K562 (cell line): ENCODE measurements around the gene SORCS2. TPM values are rescaled to one million over a fixed set of nuclear protein-coding genes. Genes with fewer than 3 reads are reported as not detected.

ENCODE experiments used
- ATAC-seq: fragments of 200-7000 bp; cut with Tn5 transposase; 3 replicates; pipeline ENCODE4 v1.9.1; 2020; ENCODE audit warnings: moderate library complexity
- BruUV-seq: library from RNA; stranded (reverse); fragments of 400-500 nt; replicated peaks from 2 replicates; lab custom pipeline; 2021; lab: Mats Ljungman, UMichigan
- CTCF ChIA-PET: fragments of 300-600 bp; formaldehyde crosslinking; extraction: SDS; loops from one replicate; lab custom pipeline; 2021; ENCODE audit warnings: low intra/inter-chr PET ratio; lab: Yijun Ruan, JAX
- POLR2A ChIA-PET: fragments of 300-600, 350-650 bp; sonication (Branson Sonifier 250); formaldehyde crosslinking; extraction: SDS; loops from one replicate; lab custom pipeline; 2021; ENCODE audit warnings: antibody characterized with exemption, inconsistent platforms; lab: Yijun Ruan, JAX
- DNase-seq, 4 experiments: peaks; one replicate each; pipeline versions ENCODE4 v3.0.0 to v3.0.0-alpha.2; 2011 to 2018; ENCODE audit warnings: low spot score in 3 of 4, mixed read lengths in 3 of 4; ENCODE audit errors: extremely low read depth in 1 of 4
- FAIRE-seq: peaks from 2 replicates; lab custom pipeline; 2011; peaks lifted over from hg19 to GRCh38; lab: Jason Lieb, UNC
- H2AFZ ChIP-seq: 2 replicates; pipeline ENCODE4 v1.6.0; 2011; ENCODE audit warnings: low read depth, low read length, control low read depth, inconsistent platforms
- H3K27ac ChIP-seq: fragments of 200-600 bp; 3 replicates; pipeline ENCODE4 v1.8.0; 2011; ENCODE audit warnings: low read depth, mild to moderate bottlenecking, control low read depth, inconsistent platforms, low read length, moderate library complexity, mixed read lengths; ENCODE audit errors: extremely low read depth
- H3K27me3 ChIP-seq, 2 experiments: fragments of 300-600 bp in 1 of 2; 2 replicates in 1 of 2; 3 replicates in 1 of 2; pipeline versions ENCODE4 v1.6.0 to v1.8.0; 2011; ENCODE audit warnings: inconsistent platforms in 2 of 2, low read length in 2 of 2, mild to moderate bottlenecking in 1 of 2, mixed read lengths in 1 of 2, moderate library complexity in 1 of 2; ENCODE audit not compliant: control insufficient read depth in 2 of 2, insufficient read depth in 2 of 2
- H3K36me3 ChIP-seq: fragments of 300-600 bp; 3 replicates; pipeline ENCODE4 v1.8.0; 2011; ENCODE audit warnings: mild to moderate bottlenecking, low read length, inconsistent platforms; ENCODE audit not compliant: control insufficient read depth, insufficient read depth
- H3K4me1 ChIP-seq, 2 experiments: fragments of 200-600 bp in 1 of 2; replicated peaks in 1 of 2; 2 replicates in 1 of 2; 3 replicates in 1 of 2; pipeline versions ENCODE4 v1.5.1 to v1.8.0; 2011; ENCODE audit warnings: inconsistent platforms in 2 of 2, low read length in 2 of 2, mild to moderate bottlenecking in 1 of 2, mixed read lengths in 1 of 2, moderate library complexity in 1 of 2; ENCODE audit not compliant: control insufficient read depth in 2 of 2, insufficient read depth in 2 of 2
- H3K4me2 ChIP-seq: 2 replicates; pipeline ENCODE4 v1.6.1; 2011; ENCODE audit warnings: low read length, control low read depth, inconsistent platforms, mixed read lengths; ENCODE audit not compliant: insufficient read depth
- H3K4me3 ChIP-seq: fragments of 200-600 bp; sonication (generic), shearing (Covaris generic); 2 replicates; pipeline ENCODE4 v1.5.1; 2016; ENCODE audit warnings: control low read depth, inconsistent platforms
- H3K79me2 ChIP-seq: fragments of 200-600 bp; 3 replicates; pipeline ENCODE4 v1.8.0; 2011; ENCODE audit warnings: low read length, inconsistent platforms; ENCODE audit not compliant: control insufficient read depth, insufficient read depth
- H3K9ac ChIP-seq, 2 experiments: 2 replicates each; pipeline versions ENCODE4 v1.6.0 to v1.6.1; 2011; ENCODE audit warnings: low read depth in 2 of 2, low read length in 2 of 2, control low read depth in 1 of 2, inconsistent platforms in 1 of 2, mild to moderate bottlenecking in 1 of 2, mixed read lengths in 1 of 2; ENCODE audit not compliant: insufficient read depth in 1 of 2
- H3K9me1 ChIP-seq: one replicate; pipeline ENCODE4 v1.6.0; 2011; ENCODE audit warnings: inconsistent platforms, mild to moderate bottlenecking, low read length, moderate library complexity; ENCODE audit not compliant: control insufficient read depth, insufficient read depth
- H3K9me3 ChIP-seq: replicated peaks from 2 replicates; pipeline ENCODE4 v1.5.1; 2011; ENCODE audit warnings: low read depth, low read length, inconsistent platforms; ENCODE audit not compliant: control insufficient read depth, insufficient read depth
- H4K20me1 ChIP-seq: replicated peaks from 2 replicates; pipeline ENCODE4 v1.6.1; 2011; ENCODE audit warnings: low read length, inconsistent platforms, mixed read lengths; ENCODE audit not compliant: control insufficient read depth, insufficient read depth
- ERF ChIP-seq: fragments of 450-650 bp; formaldehyde crosslinking; IDR thresholded peaks from 2 replicates; pipeline ENCODE4 v1.4.0; 2020; ENCODE audit warnings: mild to moderate bottlenecking, mixed read lengths
- GTF2B ChIP-seq: IDR thresholded peaks from 2 replicates; pipeline ENCODE4 v1.6.1; 2011; ENCODE audit not compliant: insufficient read length; ENCODE audit errors: extremely low read depth
- GTF2E2 ChIP-seq: fragments of 200-800 bp; sonication (Bioruptor generic); IDR thresholded peaks from 2 replicates; pipeline ENCODE4 v1.6.1; 2016; ENCODE audit warnings: missing genetic modification characterization, missing compliant biosample characterization
- HNRNPK ChIP-seq: fragments of 200-400 bp; formaldehyde crosslinking; IDR thresholded peaks from one replicate; pipeline ENCODE4 v1.6.1; 2018; ENCODE audit warnings: mild to moderate bottlenecking, low read depth, low read length; ENCODE audit not compliant: poor library complexity, severe bottlenecking
- RBM25 ChIP-seq: fragments of 200-400 bp; formaldehyde crosslinking; IDR thresholded peaks from 2 replicates; pipeline ENCODE4 v1.6.1; 2018; ENCODE audit warnings: low read length, low read depth, moderate library complexity; ENCODE audit not compliant: severe bottlenecking
- SETDB1 ChIP-seq: IDR thresholded peaks from one replicate; pipeline ENCODE4 v1.6.1; 2012; ENCODE audit warnings: low read length, control low read depth, inconsistent platforms
- SMARCE1 ChIP-seq: fragments of 450-650 bp; IDR thresholded peaks from 2 replicates; pipeline ENCODE4 v1.7.1; 2016; ENCODE audit warnings: mild to moderate bottlenecking
- YBX1 ChIP-seq: fragments of 450-650 bp; IDR thresholded peaks from 2 replicates; pipeline ENCODE4 v1.7.1; 2016; ENCODE audit warnings: mild to moderate bottlenecking
- ZBTB26 ChIP-seq: fragments of 450-650 bp; formaldehyde crosslinking; IDR thresholded peaks from 2 replicates; pipeline ENCODE4 v1.4.0; 2022; ENCODE audit warnings: missing genetic modification characterization
- ZFX ChIP-seq: sonication (generic); formaldehyde crosslinking; IDR thresholded peaks from 2 replicates; pipeline ENCODE4 v1.8.0; 2022; ENCODE audit warnings: mild to moderate bottlenecking, missing genetic modification reagents, moderate library complexity
- ZNF133 ChIP-seq: fragments of 250-450 bp; sonication (Bioruptor Pico); IDR thresholded peaks from 2 replicates; pipeline ENCODE4 v1.4.0; 2020; ENCODE audit warnings: mild to moderate bottlenecking
- WGBS: fragments of 100-300 bp; shearing (Covaris generic); methylation state at CpG from one replicate; pipeline ENCODE4 v1.1.6; 2016; ENCODE audit warnings: low coverage, mixed read lengths; ENCODE audit not compliant: insufficient coverage; ENCODE audit errors: missing lambda C conversion rate; 5-methylcytosine and 5-hydroxymethylcytosine counted together
- in situ Hi-C: fragments of 300-500 bp; cut with MboI; formaldehyde crosslinking; loops from 4 replicates; pipeline ENCODE4 v1.15.0; 2018; ENCODE audit warnings: inconsistent platforms, mixed read lengths
- intact Hi-C: fragments of 100-400 bp; cut with micrococcal nuclease; formaldehyde crosslinking; loops from 2 replicates; pipeline ENCODE4 v1.14.2; 2022
- polyA plus RNA-seq, 8 experiments: library from polyadenylated mRNA; depleted of rRNA in 4 of 8; stranded (reverse) in 5 of 8; unstranded in 3 of 8; fragments of >200 nt; fragmentation: Nextera tagmentation in 2 of 8; fragmentation: Illumina TruSeq in 1 of 8; extraction: Ambion mirVana in 2 of 8; extraction: Trizol in 1 of 8; gene quantifications; 2 replicates each; pipeline versions ENCODE4 v1.2.1 to v1.2.3, GENCODE V29; 2011 to 2014; ENCODE audit warnings: inconsistent platforms in 1 of 8, missing spikeins in 1 of 8
- total RNA-seq, 7 experiments: library from RNA; depleted of rRNA in 6 of 7; stranded (reverse); fragments of >200 nt in 6 of 7; fragmentation: Illumina TruSeq in 2 of 7; extraction: Trizol in 2 of 7; gene quantifications; 2 replicates each; pipeline versions ENCODE4 v1.2.1 to v1.2.3, GENCODE V29; 2011 to 2021; ENCODE audit warnings: low replicate concordance in 1 of 7
- TF ChIP-seq, protein P1 (sequence below): IDR thresholded peaks from 2 replicates; pipeline ENCODE4 v1.6.1; 2011; ENCODE audit warnings: borderline replicate concordance, low read depth, mild to moderate bottlenecking, moderate library complexity, low read length; ENCODE audit not compliant: insufficient read depth, poor library complexity, severe bottlenecking
- TF ChIP-seq, protein P2 (sequence below): fragments of 250-450 bp; sonication (Bioruptor Pico); IDR thresholded peaks from 2 replicates; pipeline ENCODE4 v1.8.0; 2021; ENCODE audit warnings: mild to moderate bottlenecking, moderate library complexity
- TF ChIP-seq, protein P3 (sequence below): fragments of 250-450 bp; sonication (Bioruptor Pico); IDR thresholded peaks from 2 replicates; pipeline ENCODE4 v1.5.0; 2020; ENCODE audit warnings: mild to moderate bottlenecking

Gene SORCS2
- total and polyA plus RNA-seq, 9 of the 15 experiments (the other 6 are each of a cell fraction or from before 2014, with no cell fraction given), result not detected

GRCh38 chr4:7435471-7436061 is 243.2 kb downstream of the SORCS2 start (continued):
- TF ChIP-seq GTF2B, result no peak
- TF ChIP-seq, protein P1, sequence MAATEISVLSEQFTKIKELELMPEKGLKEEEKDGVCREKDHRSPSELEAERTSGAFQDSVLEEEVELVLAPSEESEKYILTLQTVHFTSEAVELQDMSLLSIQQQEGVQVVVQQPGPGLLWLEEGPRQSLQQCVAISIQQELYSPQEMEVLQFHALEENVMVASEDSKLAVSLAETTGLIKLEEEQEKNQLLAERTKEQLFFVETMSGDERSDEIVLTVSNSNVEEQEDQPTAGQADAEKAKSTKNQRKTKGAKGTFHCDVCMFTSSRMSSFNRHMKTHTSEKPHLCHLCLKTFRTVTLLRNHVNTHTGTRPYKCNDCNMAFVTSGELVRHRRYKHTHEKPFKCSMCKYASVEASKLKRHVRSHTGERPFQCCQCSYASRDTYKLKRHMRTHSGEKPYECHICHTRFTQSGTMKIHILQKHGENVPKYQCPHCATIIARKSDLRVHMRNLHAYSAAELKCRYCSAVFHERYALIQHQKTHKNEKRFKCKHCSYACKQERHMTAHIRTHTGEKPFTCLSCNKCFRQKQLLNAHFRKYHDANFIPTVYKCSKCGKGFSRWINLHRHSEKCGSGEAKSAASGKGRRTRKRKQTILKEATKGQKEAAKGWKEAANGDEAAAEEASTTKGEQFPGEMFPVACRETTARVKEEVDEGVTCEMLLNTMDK, result no peak
- TF ChIP-seq YBX1, result no peak
- TF ChIP-seq, protein P2, sequence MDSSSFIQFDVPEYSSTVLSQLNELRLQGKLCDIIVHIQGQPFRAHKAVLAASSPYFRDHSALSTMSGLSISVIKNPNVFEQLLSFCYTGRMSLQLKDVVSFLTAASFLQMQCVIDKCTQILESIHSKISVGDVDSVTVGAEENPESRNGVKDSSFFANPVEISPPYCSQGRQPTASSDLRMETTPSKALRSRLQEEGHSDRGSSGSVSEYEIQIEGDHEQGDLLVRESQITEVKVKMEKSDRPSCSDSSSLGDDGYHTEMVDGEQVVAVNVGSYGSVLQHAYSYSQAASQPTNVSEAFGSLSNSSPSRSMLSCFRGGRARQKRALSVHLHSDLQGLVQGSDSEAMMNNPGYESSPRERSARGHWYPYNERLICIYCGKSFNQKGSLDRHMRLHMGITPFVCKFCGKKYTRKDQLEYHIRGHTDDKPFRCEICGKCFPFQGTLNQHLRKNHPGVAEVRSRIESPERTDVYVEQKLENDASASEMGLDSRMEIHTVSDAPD, result no peak
- TF ChIP-seq ERF, result no peak
- TF ChIP-seq, all 486 proteins: peak for 0

DNA sequence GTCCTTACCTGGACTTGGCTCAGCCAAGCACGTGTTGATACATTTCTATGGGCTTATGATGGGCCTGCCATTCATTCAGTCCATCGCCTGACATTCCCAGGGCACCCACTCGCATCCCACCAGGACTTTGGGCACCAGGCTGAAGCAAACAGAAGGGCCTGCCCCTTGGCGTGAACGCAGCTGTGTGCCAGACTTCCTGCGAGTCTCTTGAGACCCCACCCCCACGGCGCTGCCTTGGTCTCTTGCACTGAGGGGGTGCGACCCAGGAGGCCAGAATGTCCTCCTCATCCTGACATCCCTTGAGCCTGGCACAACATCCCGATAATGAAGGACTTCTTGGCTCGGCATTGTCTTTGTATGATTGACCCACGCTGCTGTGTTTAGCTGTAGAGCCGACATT is 243.9 kb downstream of the SORCS2 start:
- ATAC-seq (no peak), DNase-seq (no peak), FAIRE-seq (no peak)
- no peak overlapping the region for H3K4me3 ChIP-seq
- in situ Hi-C loops, result no loop called here
- no peaks in the 10 kb centered on the region for H3K9me3 ChIP-seq
- peaks cover 7% of the 10 kb centered on the region; the same call in 1 of the 2 replicates for H4K20me1 ChIP-seq
- no peaks in the 10 kb centered on the region for H3K79me2 ChIP-seq
- no TSS peak for BruUV-seq
- H3K4me1 ChIP-seq, result peaks cover 0 to 7% of the 10 kb centered on the region in 2 experiments; a peak in 2 of 5 replicates
- CTCF ChIA-PET, result no interaction called here
- no peak overlapping the region for H3K9ac ChIP-seq
- no peaks in the 10 kb centered on the region for H3K9me1 ChIP-seq
- H3K36me3 ChIP-seq, result no peaks in the 10 kb centered on the region
- POLR2A ChIA-PET, result no interaction called here
- H2AFZ ChIP-seq, result no peak overlapping the region
- no peak overlapping the region for H3K4me2 ChIP-seq
- H3K27me3 ChIP-seq, result peaks cover 0 to 37% of the 10 kb centered on the region in 2 experiments; a peak in 3 of 5 replicates
- intact Hi-C loops, result no loop called here
- no peak overlapping the region for H3K27ac ChIP-seq
- WGBS, result 2% methylated on average over 12 of the region's 13 CpGs
- TF ChIP-seq HNRNPK (no peak), SETDB1 (no peak), ZFX (CRISPR knock-in tag) (no peak), ZNF133 (no peak), RBM25 (no peak), GTF2E2 (tag) (no peak), SMARCE1 (no peak), ZBTB26 (CRISPR knock-in tag) (no peak)
- TF ChIP-seq, protein P3, sequence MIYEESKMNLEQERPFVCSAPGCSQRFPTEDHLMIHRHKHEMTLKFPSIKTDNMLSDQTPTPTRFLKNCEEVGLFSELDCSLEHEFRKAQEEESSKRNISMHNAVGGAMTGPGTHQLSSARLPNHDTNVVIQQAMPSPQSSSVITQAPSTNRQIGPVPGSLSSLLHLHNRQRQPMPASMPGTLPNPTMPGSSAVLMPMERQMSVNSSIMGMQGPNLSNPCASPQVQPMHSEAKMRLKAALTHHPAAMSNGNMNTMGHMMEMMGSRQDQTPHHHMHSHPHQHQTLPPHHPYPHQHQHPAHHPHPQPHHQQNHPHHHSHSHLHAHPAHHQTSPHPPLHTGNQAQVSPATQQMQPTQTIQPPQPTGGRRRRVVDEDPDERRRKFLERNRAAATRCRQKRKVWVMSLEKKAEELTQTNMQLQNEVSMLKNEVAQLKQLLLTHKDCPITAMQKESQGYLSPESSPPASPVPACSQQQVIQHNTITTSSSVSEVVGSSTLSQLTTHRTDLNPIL (CRISPR knock-in tag), result no peak
